HG02840 (cell line): Measurements from ENCODE around the gene NLGN1.
"Not testable (repeated sequence)": the region's sequence is repeated elsewhere in the genome, so short reads cannot be mapped to it uniquely, and the experiment has no call there.

Source experiments
- ATAC-seq: cut with Tn5 transposase; IDR thresholded peaks from one replicate; pipeline ENCODE4 v1.9.1; 2021; ENCODE audit warnings: mild to moderate bottlenecking, moderate library complexity, moderate number of reproducible peaks; ENCODE audit not compliant: unreplicated experiment, low FRiP score

Gene NLGN1

DNA sequence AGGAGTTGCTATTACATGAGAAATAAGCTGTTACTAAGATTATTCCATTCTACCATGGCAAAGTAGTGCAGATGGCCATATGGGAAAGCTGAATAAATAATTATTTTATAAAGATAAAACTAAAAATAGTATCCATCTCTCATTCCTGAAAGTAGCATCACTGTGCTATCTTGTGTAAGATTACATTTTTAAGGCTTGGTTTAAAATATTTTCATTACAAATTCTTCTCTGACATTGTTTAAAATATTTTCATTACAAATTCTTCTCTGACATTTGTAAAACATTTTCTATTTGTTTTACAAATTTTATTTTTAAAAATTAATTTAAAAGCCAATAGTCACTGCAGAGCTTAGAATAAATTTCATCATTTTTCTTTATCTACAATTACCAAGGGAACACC, 796.1 kb downstream of the NLGN1 start:
- ATAC-seq, result no peak

DNA sequence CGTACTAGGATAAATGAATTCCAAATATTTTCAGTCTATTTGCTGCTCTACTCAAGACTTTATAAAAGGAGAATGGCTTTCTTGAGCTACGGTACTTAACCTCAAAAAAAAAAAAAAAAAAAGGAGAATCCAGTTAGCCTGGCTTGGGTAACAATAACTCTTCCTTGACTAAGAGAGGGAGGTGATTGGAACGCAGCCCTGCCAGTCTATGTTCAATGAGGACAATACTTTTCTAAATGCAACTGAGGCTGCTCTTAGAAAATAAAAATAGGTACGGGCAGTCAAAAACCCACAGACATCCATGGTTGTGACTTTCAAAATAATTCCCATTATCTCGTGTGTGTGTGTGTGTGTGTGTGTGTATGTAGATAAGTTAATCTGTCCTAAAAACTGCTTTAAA, 799.9 kb downstream of the NLGN1 start:
- ATAC-seq, result no peak

DNA sequence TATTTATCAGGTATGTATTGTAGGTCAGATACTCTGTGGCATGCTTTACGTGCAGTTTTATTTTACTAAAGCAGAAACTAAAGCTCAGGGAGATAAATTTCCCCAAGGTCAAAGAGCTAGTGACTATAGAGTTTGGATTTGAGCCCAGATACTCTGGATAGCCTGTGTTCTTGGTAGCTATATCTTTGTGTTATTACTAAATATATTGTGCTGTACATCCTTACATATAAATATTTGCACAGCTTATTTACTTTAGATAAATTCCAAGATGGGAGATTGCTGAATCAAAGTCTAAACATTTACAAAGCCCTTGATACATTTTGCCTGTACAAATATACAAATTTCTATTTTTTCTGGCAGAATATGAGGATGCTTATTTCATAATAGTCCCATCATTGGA, 800.7 kb downstream of the NLGN1 start:
- no peak for ATAC-seq

DNA sequence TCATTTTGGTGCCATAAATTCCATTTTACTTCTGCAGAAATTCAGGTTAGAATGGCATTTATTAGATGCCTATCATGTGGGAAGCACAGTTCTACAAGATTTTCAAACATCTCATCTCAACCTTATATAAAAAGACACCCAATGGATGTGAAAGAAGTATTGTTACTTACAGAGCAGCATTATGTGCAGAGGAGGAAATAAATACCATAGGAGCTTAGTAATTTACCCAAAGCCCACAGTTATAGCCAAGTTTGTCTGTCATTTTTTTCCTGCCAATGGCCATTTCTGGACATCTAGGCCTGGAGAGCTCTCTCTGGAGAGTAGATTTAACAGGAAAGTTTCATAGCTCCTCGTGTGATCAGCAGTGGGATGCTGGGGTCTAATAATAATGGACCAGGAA, 802.2 kb downstream of the NLGN1 start:
- no peak for ATAC-seq

DNA sequence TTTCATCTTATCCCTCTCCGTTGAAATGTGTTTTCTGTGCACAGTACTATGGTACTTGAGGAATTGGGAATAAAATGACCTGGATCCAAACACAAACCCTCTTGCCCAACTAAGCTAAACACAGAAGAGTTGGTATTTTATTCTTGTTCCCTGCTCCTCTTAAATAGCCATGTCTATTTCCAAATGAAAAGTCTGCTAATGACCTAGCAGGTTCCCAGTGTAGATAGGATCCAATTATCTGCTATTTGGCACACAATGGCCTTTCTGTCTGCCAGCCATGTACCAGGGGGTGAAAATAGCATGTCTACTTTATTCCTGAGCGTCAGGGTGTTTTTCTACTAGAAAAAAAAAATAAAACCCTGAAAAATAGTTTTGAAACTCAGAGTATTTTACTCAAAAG, 804.6 kb downstream of the NLGN1 start:
- no peak for ATAC-seq

DNA sequence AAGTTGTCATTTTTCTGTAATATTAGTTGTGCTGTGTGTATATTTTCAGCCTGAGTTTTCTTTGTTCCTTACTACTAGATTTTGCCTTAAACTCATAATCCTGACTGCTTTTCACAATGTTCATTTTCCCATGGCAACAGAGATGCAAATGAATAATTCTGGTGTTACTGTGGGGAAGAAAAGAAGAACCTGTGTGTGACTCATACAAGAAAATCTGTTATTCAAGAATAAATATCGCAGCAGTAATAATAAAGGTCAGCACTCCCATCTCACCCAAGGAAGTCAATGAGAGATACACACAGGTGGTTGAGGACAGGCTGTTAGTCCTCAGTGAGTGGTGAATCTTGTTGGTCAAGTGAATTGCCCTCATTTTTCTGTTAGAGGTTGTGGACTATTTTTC, 805.0 kb downstream of the NLGN1 start:
- no peak for ATAC-seq

DNA sequence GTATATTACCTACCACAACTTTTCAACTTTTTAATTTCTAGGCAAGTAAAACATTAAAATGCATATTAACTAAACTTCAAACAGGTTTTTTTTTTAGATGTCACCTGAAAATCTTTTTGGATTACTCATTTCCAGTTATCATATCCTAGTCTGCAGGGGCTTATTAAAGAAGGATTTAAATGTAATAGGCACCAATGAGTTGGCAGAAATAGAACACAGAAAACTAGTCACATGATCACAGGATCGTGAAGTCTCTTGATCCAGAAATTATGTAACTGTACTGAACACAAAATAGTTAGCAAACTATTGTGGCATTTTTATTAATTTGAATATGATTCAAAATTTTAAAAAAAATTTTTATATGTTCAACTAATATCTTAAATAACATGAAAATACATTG, 807.2 kb downstream of the NLGN1 start:
- ATAC-seq, result no peak

DNA sequence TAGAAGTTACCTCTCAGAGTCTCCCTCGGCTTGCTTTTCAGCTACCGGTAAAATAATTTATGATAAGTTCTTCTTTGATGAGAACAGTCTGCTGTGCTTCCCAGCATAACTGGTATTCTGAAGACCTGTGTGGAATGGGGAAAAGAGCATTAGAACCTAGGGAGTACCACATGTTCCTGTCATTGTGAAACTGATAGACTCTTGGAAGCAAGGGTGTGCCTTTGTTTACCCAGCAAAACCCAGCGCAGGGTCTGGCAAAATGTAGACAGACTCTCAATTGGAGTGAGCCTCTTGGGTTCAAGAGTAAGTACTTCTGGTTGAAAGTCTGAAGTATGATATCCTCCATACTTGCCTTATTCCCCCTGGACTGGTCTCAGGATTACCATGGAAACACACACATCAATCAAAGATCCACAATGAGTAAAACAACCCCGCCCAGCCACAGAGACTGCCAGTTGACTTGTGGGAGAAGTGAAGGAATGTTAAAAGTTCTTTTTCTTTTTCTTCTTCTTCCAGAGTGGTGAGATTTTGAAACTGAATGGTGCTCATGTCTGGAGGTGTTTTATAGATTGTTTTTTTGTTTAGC, 809.2 kb downstream of the NLGN1 start:
- no peak for ATAC-seq

DNA sequence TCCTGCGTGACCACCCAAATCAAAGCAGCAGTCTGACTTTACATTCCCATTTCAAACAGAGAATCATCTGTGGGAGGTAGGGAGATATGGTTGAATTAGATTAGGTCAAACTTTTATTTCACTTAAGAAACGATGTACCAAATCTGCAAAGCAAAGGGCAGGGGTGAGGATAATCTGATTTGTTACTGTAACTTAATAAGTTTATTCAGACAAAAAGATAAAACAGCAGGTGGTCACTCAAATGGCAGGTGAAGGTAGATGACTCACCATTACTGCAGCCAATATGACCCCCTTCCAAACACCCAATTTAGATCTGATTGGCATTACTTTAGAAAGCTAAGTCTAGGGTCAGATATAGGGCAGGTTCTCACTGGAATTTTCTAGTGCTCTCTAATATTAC, 810.6 kb downstream of the NLGN1 start:
- no peak for ATAC-seq

DNA sequence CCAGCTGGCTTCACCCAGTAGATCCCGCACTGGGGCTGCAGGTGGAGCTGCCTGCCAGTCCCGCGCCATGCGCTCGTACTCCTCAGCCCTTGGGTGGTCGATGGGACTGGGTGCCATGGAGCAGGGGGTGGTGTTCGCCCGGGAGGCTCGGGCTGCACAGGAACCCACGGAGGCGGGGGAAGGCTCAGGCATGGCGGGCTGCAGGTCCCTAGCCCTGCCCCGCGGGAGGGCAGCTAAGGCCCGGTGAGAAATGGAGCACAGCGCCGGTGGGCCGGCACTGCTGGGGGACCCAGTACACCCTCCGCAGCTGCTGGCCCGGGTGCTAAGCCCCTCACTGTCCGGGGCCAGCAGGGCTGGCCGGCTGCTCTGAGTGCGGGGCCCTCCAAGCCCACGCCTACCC, 814.4 kb downstream of the NLGN1 start:
- ATAC-seq, result not testable (repeated sequence)

DNA sequence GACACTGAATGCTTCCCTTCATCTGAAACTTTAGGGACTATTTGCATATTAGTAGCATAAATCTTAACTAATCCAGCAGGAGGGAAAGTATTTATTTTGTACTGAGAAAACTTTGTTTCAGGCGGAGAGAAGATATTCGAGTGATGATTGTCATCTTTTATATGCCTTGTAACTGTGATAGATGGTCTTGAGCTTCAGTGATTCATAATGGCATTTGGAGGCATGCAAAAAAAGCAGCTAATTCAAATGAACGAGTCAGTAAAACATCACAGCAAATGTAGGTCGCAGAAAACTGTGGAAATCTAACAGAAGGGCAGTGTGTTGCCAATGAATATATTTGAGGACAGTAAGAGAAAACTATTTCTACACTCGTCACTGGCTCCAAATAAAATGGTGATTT, 817.9 kb downstream of the NLGN1 start:
- ATAC-seq, result no peak

DNA sequence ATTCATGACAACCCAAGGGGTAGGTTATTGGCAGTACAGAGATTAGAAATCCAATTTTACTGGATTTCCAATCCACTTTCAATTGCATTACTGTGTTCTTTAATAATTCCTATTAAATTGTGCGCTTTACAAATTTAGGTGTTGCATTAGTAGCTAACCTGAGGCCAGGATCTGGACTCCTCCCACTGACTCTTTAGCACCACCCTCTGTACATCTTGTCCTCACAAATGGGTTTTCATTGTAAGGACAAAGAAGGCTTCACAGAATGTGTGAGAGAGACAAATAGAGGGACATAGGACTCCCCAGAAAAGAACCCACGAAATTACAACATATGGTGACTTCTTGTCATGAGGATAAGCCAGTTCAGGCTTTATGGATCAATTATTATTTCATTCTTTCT, 818.5 kb downstream of the NLGN1 start:
- no peak for ATAC-seq

DNA sequence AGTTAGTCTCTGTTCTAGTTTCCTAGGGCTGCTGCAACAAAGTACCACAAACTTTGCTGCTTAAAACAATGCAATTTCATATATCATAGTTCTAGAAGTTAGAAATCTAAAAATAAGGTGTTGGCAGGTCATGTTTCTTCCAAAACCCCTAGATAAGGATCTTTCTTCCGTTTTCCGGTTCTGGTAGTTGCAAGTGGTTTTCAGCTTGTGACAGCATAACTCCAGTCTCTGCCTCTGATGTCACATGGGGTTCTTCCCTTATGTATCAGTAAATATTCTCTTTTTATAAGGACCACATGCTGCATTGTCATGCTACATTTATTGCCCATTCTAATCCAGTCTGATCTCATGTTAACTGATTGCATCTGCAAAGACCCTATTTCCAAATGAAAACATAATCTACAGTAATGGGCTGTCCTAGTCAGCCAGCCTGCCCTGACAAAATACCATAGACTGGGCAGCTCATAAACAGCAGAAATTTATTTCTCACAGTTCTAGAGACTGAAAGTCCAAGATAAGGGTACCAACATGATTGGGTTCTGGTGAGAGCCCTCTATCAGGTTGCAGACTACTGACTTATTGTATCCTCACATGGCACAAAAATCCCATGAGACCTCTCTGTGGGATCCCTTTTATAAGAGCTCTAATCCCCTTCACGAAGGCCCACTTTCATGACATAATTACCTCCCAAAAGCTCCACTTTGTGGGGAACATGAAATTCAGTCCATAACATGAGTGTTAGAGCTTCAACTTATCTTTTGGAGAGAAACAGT, 819.6 kb downstream of the NLGN1 start:
- ATAC-seq, result no peak

DNA sequence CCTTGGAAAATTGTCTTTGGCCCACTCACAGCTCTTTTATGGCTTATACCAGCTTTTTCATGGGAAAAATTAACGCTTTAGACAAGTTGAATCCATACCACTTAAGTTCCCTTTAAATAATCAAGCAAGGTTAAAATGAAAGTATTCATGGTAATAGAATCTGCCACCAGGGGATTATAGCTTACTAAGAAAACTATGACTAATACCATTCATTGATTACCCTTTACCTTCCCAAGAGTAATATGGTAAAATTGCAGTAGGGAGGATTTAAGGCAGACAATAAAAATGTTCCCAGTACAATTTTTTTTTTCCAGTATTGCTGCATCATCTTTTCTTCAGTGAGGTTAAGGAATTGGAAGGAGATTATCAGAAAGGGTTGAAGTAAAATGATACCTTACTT, 820.5 kb downstream of the NLGN1 start:
- no peak for ATAC-seq

DNA sequence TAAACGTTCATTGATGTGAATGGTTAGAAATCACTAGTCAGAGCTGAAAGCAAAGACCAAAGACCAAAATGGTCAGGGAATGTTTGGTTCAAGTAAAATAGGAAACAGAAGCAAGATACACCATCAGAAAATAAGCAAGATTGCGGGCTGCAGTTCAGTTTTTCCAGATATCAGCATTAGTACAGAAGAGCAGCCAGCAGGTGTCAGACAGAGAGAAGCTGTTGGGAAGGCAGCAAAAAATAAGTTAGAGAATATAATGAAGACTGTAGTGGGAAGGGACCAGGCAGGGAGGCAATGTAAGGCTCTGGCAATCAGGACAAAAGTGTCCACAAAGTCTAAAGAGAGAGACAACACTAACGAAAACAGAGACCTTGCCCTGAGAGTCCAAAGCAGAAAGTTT, 822.2 kb downstream of the NLGN1 start:
- no peak for ATAC-seq

DNA sequence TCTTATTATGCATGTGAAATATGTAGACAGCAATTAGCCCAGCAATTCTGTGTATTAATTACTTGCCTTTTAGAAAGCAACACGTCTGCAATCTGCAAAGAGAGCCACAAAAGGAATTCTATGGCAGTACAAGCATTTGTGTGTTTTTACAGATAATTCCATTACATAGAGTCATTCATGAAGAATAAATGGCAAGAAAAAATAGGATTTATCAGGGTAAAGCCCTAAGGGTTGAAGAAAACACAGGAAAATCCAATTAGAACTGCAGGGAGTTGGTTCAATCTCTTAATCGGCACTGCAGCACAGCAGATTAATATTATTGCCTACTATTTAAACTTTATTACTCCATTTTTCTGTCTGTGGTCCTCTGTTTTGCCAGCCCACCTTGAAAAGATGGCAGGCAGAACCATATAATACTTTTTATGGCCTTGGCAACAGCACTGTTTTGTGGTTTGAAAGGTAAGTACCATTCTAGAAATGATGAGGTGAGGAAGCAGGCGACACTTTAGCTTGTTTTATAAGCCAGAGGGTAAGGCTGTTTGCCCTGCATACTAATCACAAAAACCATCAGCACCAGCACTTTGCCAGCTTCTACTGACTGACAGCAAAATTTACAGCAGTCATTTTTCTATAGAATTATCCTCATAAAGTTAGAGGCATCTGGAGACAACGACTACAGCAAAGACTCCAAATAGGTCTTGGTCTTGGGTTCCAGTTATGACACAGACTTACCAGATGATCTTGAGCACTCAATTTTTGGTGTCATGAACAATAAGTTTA, 823.4 kb downstream of the NLGN1 start:
- ATAC-seq, result no peak

DNA sequence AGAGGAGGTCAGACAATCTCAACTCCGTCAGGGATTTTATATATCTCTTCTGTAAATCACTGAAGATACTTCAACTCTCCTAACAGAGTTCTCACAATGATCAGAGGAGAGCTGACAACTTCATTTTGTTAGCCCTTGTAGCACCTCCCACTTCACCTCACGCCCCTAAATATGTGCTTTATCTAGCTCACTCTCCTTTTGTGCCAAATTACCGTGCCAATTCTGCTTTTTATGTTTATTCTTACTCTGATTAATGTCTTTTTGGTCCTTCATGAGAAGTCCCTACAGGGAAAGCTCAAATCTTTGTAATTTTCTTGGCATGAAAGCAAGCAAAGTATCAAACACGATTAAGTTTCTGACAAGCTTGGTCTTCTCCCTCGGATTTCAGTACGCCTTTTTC, 825.5 kb downstream of the NLGN1 start:
- ATAC-seq, result no peak

DNA sequence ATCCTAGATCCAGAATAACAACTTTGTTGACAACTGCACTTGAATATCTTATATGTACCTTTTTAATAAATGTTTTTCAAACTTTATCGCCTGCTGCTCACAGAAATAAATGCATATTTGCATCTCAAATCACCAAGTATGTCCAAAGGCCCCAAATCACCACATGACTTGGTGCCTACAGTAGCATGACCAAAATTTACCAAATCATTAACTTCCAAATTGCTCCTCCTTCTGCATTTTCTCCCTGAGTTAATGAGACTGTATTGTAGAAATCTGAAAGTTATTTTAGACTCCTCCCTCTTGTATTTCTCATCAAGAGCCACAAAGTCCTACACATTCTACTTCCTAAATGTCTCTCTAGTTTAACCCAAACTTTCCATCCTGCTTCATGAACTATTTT, 826.1 kb downstream of the NLGN1 start:
- ATAC-seq, result no peak

DNA sequence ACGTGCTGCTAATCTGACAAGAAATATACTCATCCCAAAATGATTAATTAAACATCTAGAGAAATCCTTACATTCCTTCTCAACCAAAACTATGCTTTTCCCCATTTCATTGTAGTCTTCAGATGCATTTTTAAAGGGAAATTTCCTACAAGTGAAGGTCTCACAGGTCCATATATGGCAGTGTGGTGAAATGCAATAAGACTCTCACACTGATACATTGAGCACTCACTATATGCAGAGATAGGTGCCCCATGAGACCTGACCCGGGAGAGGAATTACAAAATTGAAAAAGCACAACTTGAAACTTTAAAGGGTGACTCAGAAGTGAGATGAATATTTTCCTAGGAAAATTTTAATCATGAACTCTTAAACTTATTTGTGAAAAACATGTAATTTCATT, 832.4 kb downstream of the NLGN1 start:
- ATAC-seq, result no peak

DNA sequence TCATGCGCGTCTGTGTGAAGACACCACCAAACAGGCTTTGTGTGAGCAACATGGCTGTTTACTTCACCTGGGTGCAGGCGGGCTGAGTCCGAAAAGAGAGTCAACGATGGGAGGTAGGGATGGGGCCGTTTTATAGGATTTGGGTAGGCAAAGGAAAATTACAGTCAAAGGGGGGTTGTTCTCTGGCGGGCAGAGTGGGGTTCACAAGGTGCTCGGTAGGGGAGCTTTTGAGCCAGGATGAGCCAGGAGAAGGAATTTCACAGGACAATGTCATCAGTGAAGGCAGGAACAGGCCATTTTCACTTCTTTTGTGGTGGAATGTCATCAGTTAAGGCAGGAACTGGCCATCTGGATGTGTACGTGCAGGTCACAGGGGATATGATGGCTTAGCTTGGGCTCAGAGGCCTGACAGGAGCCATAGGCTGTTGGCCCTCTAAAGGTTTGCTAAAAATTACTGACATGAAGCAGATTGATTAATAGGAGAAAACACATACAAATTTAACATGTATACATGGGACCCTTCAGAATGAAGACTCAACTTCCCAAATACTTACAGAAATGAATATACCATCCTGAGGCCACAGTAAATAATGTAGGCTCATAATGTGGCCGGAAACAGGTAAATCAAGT, 834.6 kb downstream of the NLGN1 start:
- not testable (repeated sequence) for ATAC-seq
